Measurements from ENCODE around the gene ACTRT3.

- TF ChIP-seq CTCF (tag by site-specific recombination; IDR thresholded peaks at IDR 0.05) (no peak), ZNF394 (tag by site-specific recombination; IDR thresholded peaks at IDR 0.05; ENCODE audit: borderline replicate concordance) (no peak), ZNF302 (tag by site-specific recombination; IDR thresholded peaks at IDR 0.05; ENCODE audit: low read depth) (no peak), ZXDB (tag by site-specific recombination; IDR thresholded peaks at IDR 0.05) (no peak), SETDB1 (IDR thresholded peaks at IDR 0.05; ENCODE audit: insufficient read length, low read length) (no peak), ZBTB49 (tag by site-specific recombination; IDR thresholded peaks at IDR 0.05; ENCODE audit: low read depth) (no peak), ZNF174 (tag by site-specific recombination; IDR thresholded peaks at IDR 0.05) (no peak), REST (tag by site-specific recombination; IDR thresholded peaks at IDR 0.05) (no peak)
Measured at GRCh38 chr3:169722724-169723123, 46.6 kb downstream of the ACTRT3 start.

Measured in HEK293 (cell line).